IPS-18c (cell line): ENCODE measurements around the gene TRMT2A.

Source experiments
- H3K4me3 ChIP-seq: 2 replicates; pipeline ENCODE4 v1.7.0; 2013; ENCODE audit warnings: low read depth, mild to moderate bottlenecking, low read length, moderate library complexity; ENCODE audit not compliant: insufficient read depth
- H3K9me3 ChIP-seq: one replicate; pipeline ENCODE4 v1.6.1; 2013; ENCODE audit warnings: mild to moderate bottlenecking, low read length, moderate library complexity; ENCODE audit not compliant: control insufficient read depth, insufficient read depth

TRMT2A gene

GRCh38 chr22:20101638-20102037, 15.4 kb downstream of the TRMT2A start:
- Histone ChIP-seq H3K9me3 (no peaks in the 10 kb centered on the region), H3K4me3 (no peak overlapping the region)

- no peaks in the 10 kb centered on the region for H3K9me3 ChIP-seq
- no peak overlapping the region for H3K4me3 ChIP-seq
These were observed 17.8 kb downstream of the TRMT2A start for GRCh38 chr22:20099099-20099711.

- Histone ChIP-seq H3K9me3 (no peaks in the 10 kb centered on the region), H3K4me3 (no peak overlapping the region)
These were observed 20.2 kb downstream of the TRMT2A start for GRCh38 chr22:20096574-20097420.

- no peaks in the 10 kb centered on the region for H3K9me3 ChIP-seq
- no peak overlapping the region for H3K4me3 ChIP-seq
These were observed 21.5 kb downstream of the TRMT2A start for GRCh38 chr22:20095521-20095920.

- no peak overlapping the region for H3K4me3 ChIP-seq
- H3K9me3 ChIP-seq, result no peaks in the 10 kb centered on the region
These were observed 22.7 kb downstream of the TRMT2A start for GRCh38 chr22:20094197-20094807.

GRCh38 chr22:20093418-20094196, 23.4 kb downstream of the TRMT2A start:
- Histone ChIP-seq H3K9me3 (no peaks in the 10 kb centered on the region), H3K4me3 (no peak overlapping the region)

- H3K4me3 ChIP-seq, result no peak overlapping the region
- H3K9me3 ChIP-seq, result no peaks in the 10 kb centered on the region
These were observed 24.6 kb downstream of the TRMT2A start for GRCh38 chr22:20092477-20092854.

GRCh38 chr22:20091690-20092476, 25.1 kb downstream of the TRMT2A start:
- H3K4me3 ChIP-seq, result no peak overlapping the region
- H3K9me3 ChIP-seq, result no peaks in the 10 kb centered on the region

GRCh38 chr22:20090730-20091240, 26.2 kb downstream of the TRMT2A start:
- H3K9me3 ChIP-seq, result no peaks in the 10 kb centered on the region
- no peak overlapping the region for H3K4me3 ChIP-seq

- no peaks in the 10 kb centered on the region for H3K9me3 ChIP-seq
- H3K4me3 ChIP-seq, result no peak overlapping the region
These were observed 26.9 kb downstream of the TRMT2A start for GRCh38 chr22:20089977-20090729.

- Histone ChIP-seq H3K9me3 (no peaks in the 10 kb centered on the region), H3K4me3 (no peak overlapping the region)
These were observed 27.6 kb downstream of the TRMT2A start for GRCh38 chr22:20089226-20089976.

- Histone ChIP-seq H3K9me3 (no peaks in the 10 kb centered on the region), H3K4me3 (no peak overlapping the region)
These were observed 28.8 kb downstream of the TRMT2A start for GRCh38 chr22:20088263-20088648.

GRCh38 chr22:20087319-20088262, 29.4 kb downstream of the TRMT2A start:
- Histone ChIP-seq H3K9me3 (no peaks in the 10 kb centered on the region), H3K4me3 (no peak overlapping the region)

- H3K9me3 ChIP-seq, result no peaks in the 10 kb centered on the region
These were observed 30.3 kb downstream of the TRMT2A start for GRCh38 chr22:20086763-20087162.

More at GRCh38 chr22:20086763-20087162, 30.3 kb downstream of the TRMT2A start:
- H3K4me3 ChIP-seq, result no peak overlapping the region
